Astrocyte (in vitro differentiated cells and primary cell): Measurements from ENCODE around the gene MAST2.

Experiments used
- CTCF ChIP-seq: IDR thresholded peaks from 2 replicates; pipeline ENCODE4 v1.5.1; 2011; ENCODE audit warnings: low read depth, mild to moderate bottlenecking, inconsistent platforms, low read length, moderate library complexity; ENCODE audit not compliant: insufficient read depth
- EZH2 ChIP-seq: IDR thresholded peaks from 2 replicates; pipeline ENCODE4 v1.6.1; 2012; ENCODE audit warnings: mild to moderate bottlenecking, low read length, inconsistent platforms; ENCODE audit not compliant: insufficient read depth

GRCh38 chr1:46061146-46061545 lies 257.7 kb downstream of the MAST2 start:
- TF ChIP-seq CTCF = no peak
- no peak for TF ChIP-seq EZH2
